HG02870 (cell line): ENCODE results near the gene STIP1.

Experiments used
- ATAC-seq: cut with Tn5 transposase; IDR thresholded peaks from one replicate; pipeline ENCODE4 v1.9.1; 2021; ENCODE audit warnings: mild to moderate bottlenecking, moderate library complexity; ENCODE audit not compliant: unreplicated experiment

The STIP1 gene

GRCh38 chr11:64185693-64186491 lies at the start of gene STIP1:
TSS of gene STIP1 (plus strand) at chr11:64186171. CDS start at chr11:64186262, 91 bp downstream.
- ATAC-seq, result peak; percentile 84

GRCh38 chr11:64136765-64137441 lies 49.1 kb upstream of the STIP1 start:
- ATAC-seq, result no peak

GRCh38 chr11:64138398-64138797 lies 47.6 kb upstream of the STIP1 start:
- ATAC-seq, result no peak

GRCh38 chr11:64139049-64139448 lies 46.9 kb upstream of the STIP1 start:
- no peak for ATAC-seq

- ATAC-seq, result no peak
These were observed 45.9 kb upstream of the STIP1 start for GRCh38 chr11:64140082-64140481.

GRCh38 chr11:64141081-64141783 lies 44.7 kb upstream of the STIP1 start:
- ATAC-seq, result no peak

GRCh38 chr11:64144587-64145472 lies 41.1 kb upstream of the STIP1 start:
- ATAC-seq, result no peak

GRCh38 chr11:64146036-64146955 lies 39.7 kb upstream of the STIP1 start:
- ATAC-seq, result no peak

GRCh38 chr11:64148226-64148916 lies 37.6 kb upstream of the STIP1 start:
- no peak for ATAC-seq

GRCh38 chr11:64148917-64149617 lies 36.9 kb upstream of the STIP1 start:
- no peak for ATAC-seq

- ATAC-seq, result no peak
These were observed 35.9 kb upstream of the STIP1 start for GRCh38 chr11:64150051-64150450.

- ATAC-seq, result no peak
These were observed 35.3 kb upstream of the STIP1 start for GRCh38 chr11:64150481-64151239.

GRCh38 chr11:64151337-64151736 lies 34.6 kb upstream of the STIP1 start:
- ATAC-seq, result no peak

- ATAC-seq, result peak; percentile 69
These were observed 32.9 kb upstream of the STIP1 start for GRCh38 chr11:64152841-64153691.

- no peak for ATAC-seq
These were observed 32.2 kb upstream of the STIP1 start for GRCh38 chr11:64153812-64154211.

GRCh38 chr11:64156235-64157011 lies 29.5 kb upstream of the STIP1 start:
- no peak for ATAC-seq
